ENCODE results near the gene MED13.

The MED13 gene, protein sequence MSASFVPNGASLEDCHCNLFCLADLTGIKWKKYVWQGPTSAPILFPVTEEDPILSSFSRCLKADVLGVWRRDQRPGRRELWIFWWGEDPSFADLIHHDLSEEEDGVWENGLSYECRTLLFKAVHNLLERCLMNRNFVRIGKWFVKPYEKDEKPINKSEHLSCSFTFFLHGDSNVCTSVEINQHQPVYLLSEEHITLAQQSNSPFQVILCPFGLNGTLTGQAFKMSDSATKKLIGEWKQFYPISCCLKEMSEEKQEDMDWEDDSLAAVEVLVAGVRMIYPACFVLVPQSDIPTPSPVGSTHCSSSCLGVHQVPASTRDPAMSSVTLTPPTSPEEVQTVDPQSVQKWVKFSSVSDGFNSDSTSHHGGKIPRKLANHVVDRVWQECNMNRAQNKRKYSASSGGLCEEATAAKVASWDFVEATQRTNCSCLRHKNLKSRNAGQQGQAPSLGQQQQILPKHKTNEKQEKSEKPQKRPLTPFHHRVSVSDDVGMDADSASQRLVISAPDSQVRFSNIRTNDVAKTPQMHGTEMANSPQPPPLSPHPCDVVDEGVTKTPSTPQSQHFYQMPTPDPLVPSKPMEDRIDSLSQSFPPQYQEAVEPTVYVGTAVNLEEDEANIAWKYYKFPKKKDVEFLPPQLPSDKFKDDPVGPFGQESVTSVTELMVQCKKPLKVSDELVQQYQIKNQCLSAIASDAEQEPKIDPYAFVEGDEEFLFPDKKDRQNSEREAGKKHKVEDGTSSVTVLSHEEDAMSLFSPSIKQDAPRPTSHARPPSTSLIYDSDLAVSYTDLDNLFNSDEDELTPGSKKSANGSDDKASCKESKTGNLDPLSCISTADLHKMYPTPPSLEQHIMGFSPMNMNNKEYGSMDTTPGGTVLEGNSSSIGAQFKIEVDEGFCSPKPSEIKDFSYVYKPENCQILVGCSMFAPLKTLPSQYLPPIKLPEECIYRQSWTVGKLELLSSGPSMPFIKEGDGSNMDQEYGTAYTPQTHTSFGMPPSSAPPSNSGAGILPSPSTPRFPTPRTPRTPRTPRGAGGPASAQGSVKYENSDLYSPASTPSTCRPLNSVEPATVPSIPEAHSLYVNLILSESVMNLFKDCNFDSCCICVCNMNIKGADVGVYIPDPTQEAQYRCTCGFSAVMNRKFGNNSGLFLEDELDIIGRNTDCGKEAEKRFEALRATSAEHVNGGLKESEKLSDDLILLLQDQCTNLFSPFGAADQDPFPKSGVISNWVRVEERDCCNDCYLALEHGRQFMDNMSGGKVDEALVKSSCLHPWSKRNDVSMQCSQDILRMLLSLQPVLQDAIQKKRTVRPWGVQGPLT (N-terminal part only)

DNA sequence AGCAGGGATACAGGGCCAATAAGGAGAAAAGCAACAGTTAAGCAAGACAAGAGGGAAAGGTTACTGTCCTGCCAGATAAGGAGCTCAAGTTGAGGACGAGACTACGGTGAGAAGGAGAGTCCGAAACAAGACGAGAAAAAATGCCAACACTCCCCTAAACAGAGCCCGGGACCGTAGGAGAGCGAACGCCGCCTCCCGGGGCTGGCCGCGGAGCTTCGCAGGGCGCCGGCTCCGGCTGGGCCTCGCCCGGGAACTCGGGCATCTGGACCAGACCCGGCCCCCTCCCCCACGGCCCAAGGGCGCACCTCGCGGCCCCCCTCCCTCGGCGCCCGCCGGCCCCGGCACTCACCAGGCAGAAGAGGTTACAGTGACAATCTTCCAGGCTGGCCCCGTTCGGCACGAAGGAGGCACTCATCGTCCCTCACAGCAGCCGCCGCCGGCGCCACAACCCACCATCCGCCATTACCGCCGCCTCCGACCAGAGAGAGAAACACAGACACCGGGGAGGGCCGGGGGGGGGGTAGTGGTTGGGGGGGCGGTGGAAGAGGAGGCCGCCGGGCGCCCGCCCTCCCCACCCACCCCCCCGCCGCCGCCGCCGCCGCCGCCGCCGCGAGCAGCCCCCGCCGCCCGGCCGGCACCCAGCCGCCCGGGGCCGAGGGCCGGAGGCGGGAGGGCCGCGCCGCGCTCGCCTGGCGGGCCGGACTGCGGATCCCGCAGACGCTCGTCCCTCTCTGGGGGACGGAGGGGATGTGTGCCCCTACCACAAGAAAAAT lies at the start of gene MED13:
Gene MED13, minus strand, starts transcription at position 488 of the 773 bp plus-strand sequence. Its CDS starts 73 bp downstream, at position 415.
- peak; percentile 41 for DNase-seq (ENCODE audit: low read depth)

GRCh38 chr17:62112229-62112628 lies 47.2 kb upstream of the MED13 start:
- no peak for DNase-seq (ENCODE audit: low read depth)

DNA sequence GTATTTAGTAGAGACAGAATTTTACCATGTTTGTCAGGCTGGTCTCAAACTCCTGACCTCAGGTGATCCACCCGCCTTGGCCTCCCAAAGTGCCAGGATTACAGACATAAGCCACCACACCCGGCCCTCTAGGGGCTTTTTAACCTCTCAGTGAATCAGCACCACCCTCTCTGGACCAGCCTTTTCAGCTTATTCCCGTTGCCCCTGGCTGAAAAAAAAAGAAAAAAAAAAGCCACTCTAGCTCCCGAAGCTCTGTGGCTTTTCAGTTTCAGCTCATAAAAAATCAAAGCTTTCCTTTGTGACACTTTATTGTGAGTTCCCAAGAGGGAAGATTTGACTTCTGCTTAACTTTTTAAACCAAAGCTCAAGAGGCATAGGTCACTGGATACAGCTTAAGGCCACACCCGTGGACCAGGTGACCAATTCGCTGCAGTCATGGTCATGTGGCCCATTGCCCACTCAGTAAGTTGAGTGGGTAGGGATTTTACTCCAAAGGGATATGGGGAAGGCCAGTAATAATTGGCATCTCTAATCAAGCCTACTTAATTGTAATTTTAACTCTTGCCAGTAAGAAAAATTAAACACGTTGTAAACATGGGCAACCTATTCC lies 46.6 kb upstream of the MED13 start:
- no peak for DNase-seq (ENCODE audit: low read depth)

DNA sequence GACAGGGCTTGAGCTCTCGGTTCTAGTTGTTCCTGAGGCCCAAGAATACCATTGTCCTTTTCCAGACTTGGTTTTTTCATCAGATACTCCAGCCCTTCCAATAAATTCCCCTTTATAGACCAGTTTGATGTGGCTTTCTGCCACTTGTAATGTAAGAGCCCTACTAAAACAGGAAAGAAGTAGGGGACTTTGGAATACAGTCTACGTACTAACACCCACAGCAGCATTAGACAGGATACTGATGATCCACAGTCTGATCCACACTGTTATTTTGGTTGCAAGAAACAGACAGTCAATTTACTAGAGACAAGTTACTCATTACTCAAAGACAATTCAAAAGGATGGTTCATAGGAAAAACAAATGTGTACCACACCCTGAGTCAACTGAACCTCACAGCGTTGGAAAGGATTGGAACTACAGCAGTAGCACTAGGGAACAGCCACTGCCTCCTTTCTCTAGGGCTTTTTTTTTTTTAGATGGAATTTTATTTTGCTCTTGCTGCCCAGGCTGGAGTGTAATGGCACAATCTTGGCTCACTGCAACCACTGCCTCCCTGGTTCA lies 45.9 kb upstream of the MED13 start:
- DNase-seq (ENCODE audit: low read depth): no peak

DNA sequence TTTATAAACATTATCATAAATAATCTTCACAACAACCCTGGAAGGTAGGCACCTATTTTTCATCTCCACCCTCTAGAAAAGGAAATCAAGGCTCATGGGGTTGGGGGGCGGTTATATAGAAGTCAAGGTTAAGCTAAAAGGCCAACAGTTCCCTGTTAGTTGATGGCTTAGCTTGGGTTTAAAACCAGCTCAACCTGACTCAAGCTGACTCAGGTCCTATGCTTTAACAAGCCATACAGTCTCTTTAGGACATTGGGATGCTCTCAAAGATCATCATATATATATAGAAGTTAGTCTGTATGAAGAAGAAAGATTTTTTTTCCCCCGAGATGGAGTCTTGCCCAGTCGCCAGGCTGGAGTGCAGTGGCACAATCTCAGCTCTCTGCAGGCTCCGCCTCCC lies 44.8 kb upstream of the MED13 start:
- no peak for DNase-seq (ENCODE audit: low read depth)

GRCh38 chr17:62109378-62109902 lies 44.4 kb upstream of the MED13 start:
- peak; percentile 2 for DNase-seq (ENCODE audit: low read depth)

DNA sequence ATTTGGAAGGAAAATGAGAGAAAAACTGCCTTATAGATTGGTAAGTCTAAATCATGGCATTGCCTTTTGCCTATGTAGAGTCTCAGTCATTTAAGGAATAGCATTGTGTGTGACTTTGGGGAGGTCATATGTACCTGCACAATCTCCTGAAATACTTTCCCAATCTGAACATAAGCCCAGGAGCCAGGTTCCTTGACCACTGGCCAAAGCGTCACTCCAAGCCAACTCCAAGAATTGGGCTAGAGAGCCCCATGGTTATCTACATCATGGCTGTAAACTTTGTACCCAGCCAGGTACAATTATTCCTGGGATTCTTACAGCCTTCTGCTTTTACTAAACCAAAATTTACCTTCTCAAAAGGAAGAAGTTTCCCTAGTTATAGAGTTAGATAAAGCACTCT lies 40.8 kb upstream of the MED13 start:
- no peak for DNase-seq (ENCODE audit: low read depth)

DNA sequence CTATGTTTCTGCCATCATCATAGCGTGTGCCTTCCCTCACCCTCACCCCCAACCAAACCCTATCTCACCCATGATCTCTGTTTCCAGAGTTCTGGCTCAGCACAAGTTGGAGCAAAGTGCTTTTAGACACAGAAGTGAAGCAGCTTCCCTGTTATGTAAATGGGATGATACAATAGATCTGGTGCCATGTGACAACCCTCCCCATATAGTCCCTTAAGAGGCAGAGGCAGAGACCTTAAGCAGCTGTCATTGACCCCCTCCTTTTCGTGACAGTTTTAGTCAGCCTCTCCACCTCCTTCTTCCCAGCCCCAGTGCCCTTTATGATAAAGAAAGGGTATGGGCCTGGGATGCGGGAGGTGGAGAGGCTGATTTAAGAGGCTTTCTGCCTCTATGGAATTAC lies 40.3 kb upstream of the MED13 start:
- DNase-seq (ENCODE audit: low read depth): no peak

GRCh38 chr17:62101515-62101914 lies 36.4 kb upstream of the MED13 start:
- no peak for DNase-seq (ENCODE audit: low read depth)

DNA sequence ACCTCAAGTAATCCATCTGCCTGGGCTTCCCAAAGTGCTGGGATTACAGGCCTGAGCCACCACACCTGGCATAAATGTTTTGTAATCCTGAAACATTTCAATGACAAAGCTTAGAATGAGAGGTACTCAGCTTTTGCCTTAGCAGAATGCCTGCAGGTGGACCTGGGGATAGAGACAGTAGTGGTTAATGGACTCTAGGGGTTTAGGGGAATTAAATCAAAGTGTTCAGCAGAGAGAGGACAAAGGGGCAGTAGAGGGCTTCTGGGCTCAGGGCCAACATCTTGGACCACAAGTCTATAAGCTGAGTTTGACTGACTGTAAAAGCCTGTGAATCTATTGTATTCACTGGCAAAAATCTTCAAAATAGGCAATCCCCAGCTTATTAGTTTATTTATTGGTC lies 36.0 kb upstream of the MED13 start:
- no peak for DNase-seq (ENCODE audit: low read depth)

DNA sequence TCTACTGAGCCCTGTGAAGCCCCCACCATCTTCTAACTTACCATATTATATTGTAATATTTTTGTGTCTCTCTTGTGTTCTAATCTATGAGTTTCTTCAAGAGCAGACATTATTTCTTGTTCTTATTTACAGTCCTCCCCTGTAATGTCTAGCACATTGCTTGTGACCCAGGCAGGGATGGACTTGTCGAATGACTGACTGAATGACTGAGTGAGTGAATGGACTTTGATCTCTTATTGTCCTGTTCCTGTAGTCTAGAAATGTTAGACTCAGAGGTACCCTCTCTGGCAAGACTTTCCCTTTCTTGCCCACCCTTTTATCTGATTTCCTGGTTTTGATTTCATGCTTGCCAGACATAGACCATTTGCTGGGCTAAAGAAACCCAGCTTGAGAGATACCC lies 35.0 kb upstream of the MED13 start:
- no peak for DNase-seq (ENCODE audit: low read depth)

DNA sequence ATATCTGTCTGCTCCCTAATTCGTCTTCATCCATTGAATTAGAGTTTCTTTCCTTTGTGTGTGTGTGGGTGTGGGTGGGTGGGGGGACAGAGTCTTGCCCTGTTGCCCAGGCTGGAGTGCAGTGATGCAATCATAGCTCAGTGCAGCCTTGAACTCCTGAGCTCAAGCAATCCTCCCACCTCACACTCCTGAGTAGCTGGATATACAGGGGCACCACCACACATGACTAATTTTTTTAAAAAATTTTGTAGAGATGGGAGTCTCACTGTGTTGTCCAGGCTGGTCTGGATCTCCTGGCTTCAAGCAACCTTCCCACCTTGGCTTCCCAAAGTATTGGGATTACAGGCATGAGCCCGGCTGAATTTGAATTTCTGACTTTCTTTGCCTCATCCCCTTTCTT lies 34.5 kb upstream of the MED13 start:
- DNase-seq (ENCODE audit: low read depth): no peak

DNA sequence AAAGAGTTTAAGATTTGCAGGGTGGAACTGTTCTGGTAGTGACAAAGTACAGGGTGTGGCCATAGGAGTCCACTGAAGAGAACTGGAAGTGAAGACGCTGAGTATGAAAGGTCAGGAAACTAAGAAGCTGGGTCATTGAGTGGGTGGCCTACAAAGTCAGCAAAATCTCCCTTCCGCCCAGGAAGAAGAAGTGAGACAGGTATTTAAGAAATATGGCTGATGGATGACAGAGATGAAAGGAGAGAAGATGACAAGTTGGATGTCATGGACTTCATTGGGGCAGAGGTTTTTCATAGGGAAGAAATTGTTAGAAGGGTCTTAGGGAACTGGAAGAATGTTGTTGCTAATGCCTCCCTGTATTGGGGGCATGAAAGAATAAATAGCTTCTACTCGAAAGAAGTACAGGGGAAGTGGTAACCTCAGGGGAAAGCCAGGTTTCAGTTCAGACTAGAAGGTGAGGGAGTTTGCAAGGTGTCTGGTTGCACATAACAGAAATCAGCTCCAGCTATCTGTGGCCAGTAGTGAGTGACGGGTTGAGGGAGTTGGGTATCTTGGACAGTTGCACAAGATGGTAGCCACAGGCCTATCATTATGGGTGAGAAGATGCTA lies 33.6 kb upstream of the MED13 start:
- DNase-seq (ENCODE audit: low read depth): no peak

DNA sequence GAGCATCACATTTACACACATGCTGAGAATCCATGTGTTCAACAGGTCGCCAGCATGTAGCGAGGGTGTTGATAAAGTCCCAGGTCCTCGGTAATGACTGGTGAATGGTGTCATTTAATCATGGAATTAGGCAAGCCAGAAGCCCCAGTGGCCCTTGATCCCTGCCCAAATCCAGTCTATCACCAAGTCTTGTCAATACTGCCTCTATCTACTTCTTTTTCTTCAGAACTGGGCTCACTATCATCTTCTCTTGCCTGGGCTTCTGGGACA lies 31.3 kb upstream of the MED13 start:
- no peak for DNase-seq (ENCODE audit: low read depth)

- DNase-seq (ENCODE audit: low read depth): no peak
Measured at GRCh38 chr17:62094175-62094574, 29.1 kb upstream of the MED13 start.

- DNase-seq (ENCODE audit: low read depth): no peak
Measured at GRCh38 chr17:62093188-62094155, 28.4 kb upstream of the MED13 start.

DNA sequence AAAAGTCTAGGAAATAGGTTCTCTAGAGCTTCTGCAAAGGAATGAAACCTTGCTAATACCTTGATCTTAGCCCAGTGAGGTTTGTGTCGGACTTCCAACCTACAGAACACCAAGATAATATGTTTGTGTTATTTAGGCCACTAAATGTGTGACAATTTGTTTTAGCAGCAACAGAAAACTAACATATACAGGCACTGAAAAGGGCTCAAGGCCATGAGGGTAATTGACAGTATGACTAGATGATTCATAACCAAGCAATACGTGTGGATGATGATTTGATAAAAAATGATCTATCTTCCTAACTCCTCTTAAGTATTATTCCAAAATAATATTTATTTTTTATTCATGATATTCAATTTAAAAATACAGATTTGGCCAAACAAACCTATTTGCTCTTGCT lies 27.7 kb upstream of the MED13 start:
- DNase-seq (ENCODE audit: low read depth): no peak

DNA sequence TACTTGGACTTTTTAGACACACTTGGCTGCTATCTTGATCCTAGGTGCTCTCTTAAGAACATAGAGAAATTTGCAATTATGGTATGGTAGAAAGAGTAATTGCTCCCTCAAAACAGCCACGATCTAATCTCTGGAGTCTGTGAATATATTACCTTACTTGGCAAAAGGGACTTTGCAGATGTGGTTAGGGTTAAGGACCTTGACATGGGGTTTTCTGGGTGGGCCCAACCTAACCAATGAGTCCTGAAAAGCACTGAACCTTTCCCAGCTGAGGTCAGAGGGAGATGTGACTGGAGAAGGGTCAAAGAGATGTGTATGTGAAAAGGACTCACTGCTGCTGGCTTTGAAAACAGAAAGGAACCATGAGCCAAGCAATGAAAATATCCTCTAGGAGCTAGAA lies 26.7 kb upstream of the MED13 start:
- no peak for DNase-seq (ENCODE audit: low read depth)

GRCh38 chr17:62090868-62091267 lies 25.8 kb upstream of the MED13 start:
- DNase-seq (ENCODE audit: low read depth): no peak

Measured in activated T-helper 1 cell treated with Interleukin-2 at 50 U/mL for 16 hours (primary cell).